SK-N-SH treated with all-trans-retinoic acid at 6 μM for 48 hours (cell line): ENCODE data around the gene DCBLD2.

ENCODE experiments used
- ATAC-seq: fragments of 200-7000 bp; cut with Tn5 transposase; 3 replicates; pipeline ENCODE4 v1.9.1; 2020; ENCODE audit warnings: mild to moderate bottlenecking, moderate library complexity
- ARNTL ChIP-seq: fragments of 450-650 bp; formaldehyde crosslinking; IDR thresholded peaks from 2 replicates; pipeline ENCODE4 v1.5.0; 2020; ENCODE audit warnings: low read depth, mild to moderate bottlenecking, moderate library complexity, borderline replicate concordance
- BACH2 ChIP-seq: fragments of 250-450 bp; sonication (Bioruptor Pico); IDR thresholded peaks from 2 replicates; pipeline ENCODE4 v1.9.0; 2021; ENCODE audit warnings: mild to moderate bottlenecking, borderline replicate concordance
- CREB5 ChIP-seq: fragments of 250-450 bp; sonication (Bioruptor Pico); IDR thresholded peaks from 2 replicates; pipeline ENCODE4 v1.5.1; 2020; ENCODE audit warnings: low read depth, mild to moderate bottlenecking, moderate library complexity
- CSDC2 ChIP-seq: fragments of 250-450 bp; sonication (Bioruptor Pico); IDR thresholded peaks from 2 replicates; pipeline ENCODE4 v1.5.0; 2020; ENCODE audit warnings: mild to moderate bottlenecking, moderate library complexity
- CSRNP3 ChIP-seq: fragments of 250-450 bp; sonication (Bioruptor Pico); IDR thresholded peaks from 2 replicates; pipeline ENCODE4 v1.5.1; 2021; ENCODE audit warnings: mild to moderate bottlenecking, moderate library complexity
- GLIS3 ChIP-seq: fragments of 250-450 bp; sonication (Bioruptor Pico); IDR thresholded peaks from 2 replicates; pipeline ENCODE4 v1.5.0; 2020; ENCODE audit warnings: mild to moderate bottlenecking, moderate library complexity
- ISL1 ChIP-seq: fragments of 250-450 bp; sonication (Bioruptor Pico); IDR thresholded peaks from 2 replicates; pipeline ENCODE4 v2.1.2; 2022; ENCODE audit warnings: mild to moderate bottlenecking, moderate library complexity
- PPARA ChIP-seq: fragments of 250-450 bp; sonication (Bioruptor Pico); IDR thresholded peaks from 2 replicates; pipeline ENCODE4 v1.5.0; 2020; ENCODE audit warnings: mild to moderate bottlenecking, borderline replicate concordance
- SNAI2 ChIP-seq: fragments of 250-450 bp; sonication (Bioruptor Pico); IDR thresholded peaks from 2 replicates; pipeline ENCODE4 v1.5.0; 2020; ENCODE audit warnings: mild to moderate bottlenecking, moderate library complexity
- TCF4 ChIP-seq: fragments of 250-450 bp; sonication (Bioruptor Pico); IDR thresholded peaks from 2 replicates; pipeline ENCODE4 v1.8.0; 2021; ENCODE audit warnings: mild to moderate bottlenecking, moderate library complexity, borderline replicate concordance
- TOX ChIP-seq: fragments of 250-450 bp; sonication (Bioruptor Pico); IDR thresholded peaks from 2 replicates; pipeline ENCODE4 v1.8.0; 2021; ENCODE audit warnings: mild to moderate bottlenecking, moderate library complexity, borderline replicate concordance
- TSHZ2 ChIP-seq: fragments of 250-450 bp; sonication (Bioruptor Pico); IDR thresholded peaks from 2 replicates; pipeline ENCODE4 v1.5.0; 2020; ENCODE audit warnings: mild to moderate bottlenecking, moderate library complexity
- ZC3H10 ChIP-seq: fragments of 250-450 bp; sonication (Bioruptor Pico); IDR thresholded peaks from 2 replicates; pipeline ENCODE4 v1.5.1; 2021; ENCODE audit warnings: mild to moderate bottlenecking, moderate library complexity
- ZNF565 ChIP-seq: fragments of 450-650 bp; formaldehyde crosslinking; conservative IDR thresholded peaks from 2 replicates; pipeline ENCODE4 v1.5.0; 2020; ENCODE audit warnings: low read depth, mild to moderate bottlenecking, moderate library complexity
- ZNF70 ChIP-seq: fragments of 450-650 bp; formaldehyde crosslinking; IDR thresholded peaks from 2 replicates; pipeline ENCODE4 v1.5.0; 2020; ENCODE audit warnings: mild to moderate bottlenecking, moderate library complexity
- ZNF8 ChIP-seq: fragments of 450-650 bp; formaldehyde crosslinking; IDR thresholded peaks from 2 replicates; pipeline ENCODE4 v1.5.0; 2020; ENCODE audit warnings: mild to moderate bottlenecking, moderate library complexity

DCBLD2 gene

GRCh38 chr3:98823791-98824190 lies 77.7 kb downstream of the DCBLD2 start:
- no peak for ATAC-seq

GRCh38 chr3:98821063-98821462 lies 80.4 kb downstream of the DCBLD2 start:
- ATAC-seq, result 0 out of 3 replicates have a peak, but pooled peaks have one; percentile 14
- TF ChIP-seq TSHZ2 (CRISPR knock-in tag), result no peak
- peak; percentile 61; the same call in 1 of the 2 replicates for TF ChIP-seq TCF4 (CRISPR knock-in tag)
- TF ChIP-seq, all 23 proteins: peak for 1

More at GRCh38 chr3:98823791-98824190, 77.7 kb downstream of the DCBLD2 start:
- no peak for TF ChIP-seq BACH2 (CRISPR knock-in tag)
- no peak for TF ChIP-seq CSRNP3 (CRISPR knock-in tag)
- no peak for TF ChIP-seq TSHZ2 (CRISPR knock-in tag)
- TF ChIP-seq ZNF70, result no peak
- no peak for TF ChIP-seq TOX (CRISPR knock-in tag)
- no peak for TF ChIP-seq ZNF565 (CRISPR knock-in tag)

- ATAC-seq, result peak; percentile 78
- TF ChIP-seq ISL1 (CRISPR knock-in tag), result no peak
- TF ChIP-seq GLIS3, result no peak
- TF ChIP-seq CSDC2, result no peak
- TF ChIP-seq ZNF8 (CRISPR knock-in tag), result no peak
- TF ChIP-seq ZNF565 (CRISPR knock-in tag), result no peak
- no peak for TF ChIP-seq TOX (CRISPR knock-in tag)
- TF ChIP-seq ARNTL (CRISPR knock-in tag), result no peak
- no peak for TF ChIP-seq ZC3H10 (CRISPR knock-in tag)
- no peak for TF ChIP-seq SNAI2 (CRISPR knock-in tag)
These were observed 83.9 kb downstream of the DCBLD2 start for GRCh38 chr3:98817547-98818041.

GRCh38 chr3:98814817-98815420 lies 86.6 kb downstream of the DCBLD2 start:
- TF ChIP-seq CREB5 (no peak), GLIS3 (no peak), ZNF70 (no peak), ZNF8 (CRISPR knock-in tag) (no peak), ISL1 (CRISPR knock-in tag) (no peak), CSDC2 (no peak)
- ATAC-seq, result peak; percentile 64

GRCh38 chr3:98812851-98813374 lies 88.6 kb downstream of the DCBLD2 start:
- TF ChIP-seq TOX (CRISPR knock-in tag) (no peak), CSRNP3 (CRISPR knock-in tag) (no peak), ZC3H10 (CRISPR knock-in tag) (no peak), PPARA (CRISPR knock-in tag) (no peak)
- ATAC-seq, result peak; percentile 59
